Measurements from ENCODE around the gene DLL3.
A peak's percentile ranks its signal among the peaks of the same experiment; 100 is the strongest.

Gene DLL3

DNA sequence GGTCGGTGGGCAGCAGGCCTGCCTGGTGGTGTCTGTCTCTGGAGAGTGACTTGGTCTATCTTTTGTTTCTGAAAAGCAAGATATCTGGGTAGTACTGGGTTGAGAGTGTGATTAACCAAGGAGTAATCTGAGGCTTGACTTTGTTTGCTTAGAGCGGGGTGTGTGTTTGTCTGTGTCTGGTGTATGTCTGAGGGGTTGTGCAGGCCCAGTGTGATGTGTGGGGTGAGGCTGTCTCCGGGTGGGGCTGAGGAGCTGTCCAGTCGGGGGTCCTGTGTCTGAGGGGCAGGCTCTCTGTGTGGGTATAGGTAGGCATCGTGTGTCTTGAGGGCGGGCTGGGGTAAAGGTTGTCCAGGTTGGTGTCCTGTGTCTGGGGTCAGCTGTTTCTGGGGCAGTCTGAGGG lies 29.2 kb upstream of the DLL3 start:
- no peak overlapping the region for H3K9ac ChIP-seq (ENCODE audit: low read length)
- H2AFZ ChIP-seq (ENCODE audit: low read depth, low read length) = no peak overlapping the region
- H3K4me2 ChIP-seq (ENCODE audit: low read length, poor library complexity, severe bottlenecking) = no peak overlapping the region
- H2BK5ac ChIP-seq (ENCODE audit: low read depth, low read length, poor library complexity, severe bottlenecking) = no peak overlapping the region
- H4K8ac ChIP-seq (ENCODE audit: low read length) = no peak overlapping the region
- WGBS = 98% methylated on average over 6 of the region's 6 CpGs
- DNase-seq = no peak
- H3K4me1 ChIP-seq (ENCODE audit: control insufficient read depth, insufficient read depth, low read depth, low read length) = no peaks in the 10 kb centered on the region
- no peak overlapping the region for H3K18ac ChIP-seq (ENCODE audit: low read depth in 1 of 2, low read length in 2 of 2)
- H4K91ac ChIP-seq (ENCODE audit: low read length) = no peak overlapping the region
- H2AK5ac ChIP-seq (ENCODE audit: low read length, severe bottlenecking) = no peak overlapping the region
- H2BK15ac ChIP-seq (ENCODE audit: low read depth, poor library complexity, severe bottlenecking) = no peak overlapping the region
- H2BK120ac ChIP-seq (ENCODE audit: low read depth, low read length) = no peak overlapping the region
- H3K79me1 ChIP-seq (replicated peaks; ENCODE audit: low read length, poor library complexity, severe bottlenecking) = peaks cover 59% of the 10 kb centered on the region
- no peak overlapping the region for H3K4ac ChIP-seq (ENCODE audit: low read depth in 1 of 2, low read length in 2 of 2)
- H3K27ac ChIP-seq (ENCODE audit: low read length, poor library complexity, severe bottlenecking) = no peak overlapping the region
- no peak overlapping the region for H3K14ac ChIP-seq (ENCODE audit: low read length in 2 of 2)
- peaks cover 99 to 100% of the 10 kb centered on the region in 2 experiments for H3K36me3 ChIP-seq (ENCODE audit: control insufficient read depth in 1 of 2, insufficient read depth in 2 of 2, low read depth in 1 of 2, low read length in 2 of 2)
- no peak overlapping the region for H3K4me3 ChIP-seq (ENCODE audit: insufficient read depth in 1 of 2, low read depth in 1 of 2, low read length in 2 of 2)
- H3K9me3 ChIP-seq (ENCODE audit: control insufficient read depth, low read length) = no peaks in the 10 kb centered on the region
- H3K27me3 ChIP-seq (ENCODE audit: control insufficient read depth in 1 of 2, insufficient read depth in 1 of 2, low read length in 2 of 2) = no peaks in the 10 kb centered on the region
- no peak overlapping the region for H3K23ac ChIP-seq (ENCODE audit: low read length in 2 of 2)
- H2BK12ac ChIP-seq (ENCODE audit: low read length in 2 of 2) = no peak overlapping the region

GRCh38 chr19:39470724-39471339 lies 27.9 kb upstream of the DLL3 start:
- Histone ChIP-seq H3K9ac (ENCODE audit: low read length) (peak overlapping the region; percentile 17), H3K27me3 (ENCODE audit: control insufficient read depth in 1 of 2, insufficient read depth in 1 of 2, low read length in 2 of 2) (no peaks in the 10 kb centered on the region), H2BK12ac (ENCODE audit: low read length in 2 of 2) (no peak overlapping the region), H3K4ac (ENCODE audit: low read depth in 1 of 2, low read length in 2 of 2) (no peak overlapping the region), H3K18ac (ENCODE audit: low read depth in 1 of 2, low read length in 2 of 2) (no peak overlapping the region), H3K27ac (ENCODE audit: low read length, poor library complexity, severe bottlenecking) (no peak overlapping the region), H3K4me3 (ENCODE audit: insufficient read depth in 1 of 2, low read depth in 1 of 2, low read length in 2 of 2) (no peak overlapping the region), H4K8ac (ENCODE audit: low read length) (no peak overlapping the region), H3K79me1 (replicated peaks; ENCODE audit: low read length, poor library complexity, severe bottlenecking) (peaks cover 53% of the 10 kb centered on the region), H2AFZ (ENCODE audit: low read depth, low read length) (no peak overlapping the region), H3K4me2 (ENCODE audit: low read length, poor library complexity, severe bottlenecking) (no peak overlapping the region), H3K14ac (ENCODE audit: low read length in 2 of 2) (no peak overlapping the region), H2BK15ac (ENCODE audit: low read depth, poor library complexity, severe bottlenecking) (no peak overlapping the region), H3K23ac (ENCODE audit: low read length in 2 of 2) (no peak overlapping the region), H2AK5ac (ENCODE audit: low read length, severe bottlenecking) (no peak overlapping the region), H2BK5ac (ENCODE audit: low read depth, low read length, poor library complexity, severe bottlenecking) (no peak overlapping the region), H3K9me3 (ENCODE audit: control insufficient read depth, low read length) (no peaks in the 10 kb centered on the region), H3K4me1 (ENCODE audit: control insufficient read depth, insufficient read depth, low read depth, low read length) (no peaks in the 10 kb centered on the region), H4K91ac (ENCODE audit: low read length) (no peak overlapping the region), H3K36me3 (ENCODE audit: control insufficient read depth in 1 of 2, insufficient read depth in 2 of 2, low read depth in 1 of 2, low read length in 2 of 2) (peaks cover 94 to 100% of the 10 kb centered on the region in 2 experiments), H2BK120ac (ENCODE audit: low read depth, low read length) (no peak overlapping the region)
- no peak for DNase-seq
- 93% methylated on average over 7 of the region's 7 CpGs for WGBS

- no peak overlapping the region for H2BK12ac ChIP-seq (ENCODE audit: low read length in 2 of 2)
- no peak overlapping the region for H3K27ac ChIP-seq (ENCODE audit: low read length, poor library complexity, severe bottlenecking)
- no peak overlapping the region for H3K4me2 ChIP-seq (ENCODE audit: low read length, poor library complexity, severe bottlenecking)
- H3K4me3 ChIP-seq (ENCODE audit: insufficient read depth in 1 of 2, low read depth in 1 of 2, low read length in 2 of 2) = no peak overlapping the region
- no peaks in the 10 kb centered on the region for H3K9me3 ChIP-seq (ENCODE audit: control insufficient read depth, low read length)
- H2BK120ac ChIP-seq (ENCODE audit: low read depth, low read length) = no peak overlapping the region
- H3K36me3 ChIP-seq (ENCODE audit: control insufficient read depth in 1 of 2, insufficient read depth in 2 of 2, low read depth in 1 of 2, low read length in 2 of 2) = peaks cover 95 to 97% of the 10 kb centered on the region in 2 experiments
- no peak overlapping the region for H2BK5ac ChIP-seq (ENCODE audit: low read depth, low read length, poor library complexity, severe bottlenecking)
- no peak overlapping the region for H2AFZ ChIP-seq (ENCODE audit: low read depth, low read length)
- H3K9ac ChIP-seq (ENCODE audit: low read length) = no peak overlapping the region
- H3K4me1 ChIP-seq (ENCODE audit: control insufficient read depth, insufficient read depth, low read depth, low read length) = no peaks in the 10 kb centered on the region
- H4K8ac ChIP-seq (ENCODE audit: low read length) = no peak overlapping the region
- H3K14ac ChIP-seq (ENCODE audit: low read length in 2 of 2) = no peak overlapping the region
- no peaks in the 10 kb centered on the region for H3K27me3 ChIP-seq (ENCODE audit: control insufficient read depth in 1 of 2, insufficient read depth in 1 of 2, low read length in 2 of 2)
- H3K4ac ChIP-seq (ENCODE audit: low read depth in 1 of 2, low read length in 2 of 2) = no peak overlapping the region
- H3K79me1 ChIP-seq (replicated peaks; ENCODE audit: low read length, poor library complexity, severe bottlenecking) = peaks cover 49% of the 10 kb centered on the region
- H2AK5ac ChIP-seq (ENCODE audit: low read length, severe bottlenecking) = no peak overlapping the region
- no peak for DNase-seq
- WGBS = 97% methylated on average over 7 of the region's 8 CpGs
- H4K91ac ChIP-seq (ENCODE audit: low read length) = no peak overlapping the region
- H3K18ac ChIP-seq (ENCODE audit: low read depth in 1 of 2, low read length in 2 of 2) = no peak overlapping the region
- H3K23ac ChIP-seq (ENCODE audit: low read length in 2 of 2) = no peak overlapping the region
- no peak overlapping the region for H2BK15ac ChIP-seq (ENCODE audit: low read depth, poor library complexity, severe bottlenecking)
Measured at GRCh38 chr19:39471756-39472536, 26.8 kb upstream of the DLL3 start.

DNA sequence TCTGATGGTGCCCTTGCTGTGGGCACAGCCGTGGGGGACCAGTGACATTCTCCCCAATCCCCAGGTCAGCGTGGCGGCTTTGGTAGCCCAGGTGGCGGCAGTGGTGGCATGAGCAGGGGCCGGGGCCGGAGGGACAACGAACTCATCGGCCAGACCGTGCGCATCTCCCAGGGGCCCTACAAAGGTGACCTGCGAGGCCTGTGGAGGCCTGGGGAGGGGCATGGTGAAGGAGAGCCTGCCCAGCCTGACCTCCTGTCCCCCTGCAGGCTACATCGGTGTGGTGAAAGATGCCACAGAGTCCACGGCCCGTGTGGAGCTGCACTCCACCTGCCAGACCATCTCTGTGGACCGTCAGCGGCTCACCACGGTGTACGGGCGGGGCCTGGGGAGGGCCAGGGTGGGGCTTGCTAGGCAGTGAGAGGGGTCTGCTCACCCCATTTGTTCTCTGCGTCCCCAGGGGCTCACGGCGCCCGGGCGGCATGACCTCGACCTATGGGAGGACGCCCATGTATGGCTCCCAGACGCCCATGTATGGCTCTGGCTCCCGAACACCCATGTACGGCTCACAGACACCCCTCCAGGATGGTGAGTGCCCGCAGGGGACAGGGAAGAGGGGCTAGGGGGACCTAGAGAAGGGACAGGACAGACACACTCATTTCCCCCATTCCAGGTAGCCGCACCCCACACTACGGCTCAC lies 25.9 kb upstream of the DLL3 start:
- H2BK5ac ChIP-seq (ENCODE audit: low read depth, low read length, poor library complexity, severe bottlenecking) = no peak overlapping the region
- WGBS = 94% methylated on average over 31 of the region's 32 CpGs
- no peak overlapping the region for H4K8ac ChIP-seq (ENCODE audit: low read length)
- H3K23ac ChIP-seq (ENCODE audit: low read length in 2 of 2) = no peak overlapping the region
- no peak overlapping the region for H2BK15ac ChIP-seq (ENCODE audit: low read depth, poor library complexity, severe bottlenecking)
- no peak overlapping the region for H3K27ac ChIP-seq (ENCODE audit: low read length, poor library complexity, severe bottlenecking)
- H3K9ac ChIP-seq (ENCODE audit: low read length) = no peak overlapping the region
- no peak overlapping the region for H2BK120ac ChIP-seq (ENCODE audit: low read depth, low read length)
- no peak overlapping the region for H3K14ac ChIP-seq (ENCODE audit: low read length in 2 of 2)
- H3K4me2 ChIP-seq (ENCODE audit: low read length, poor library complexity, severe bottlenecking) = no peak overlapping the region
- no peak overlapping the region for H2AFZ ChIP-seq (ENCODE audit: low read depth, low read length)
- H3K4me3 ChIP-seq (ENCODE audit: insufficient read depth in 1 of 2, low read depth in 1 of 2, low read length in 2 of 2) = no peak overlapping the region
- no peak overlapping the region for H4K91ac ChIP-seq (ENCODE audit: low read length)
- H3K4ac ChIP-seq (ENCODE audit: low read depth in 1 of 2, low read length in 2 of 2) = no peak overlapping the region
- peaks cover 44% of the 10 kb centered on the region for H3K79me1 ChIP-seq (replicated peaks; ENCODE audit: low read length, poor library complexity, severe bottlenecking)
- H3K9me3 ChIP-seq (ENCODE audit: control insufficient read depth, low read length) = no peaks in the 10 kb centered on the region
- no peak overlapping the region for H2AK5ac ChIP-seq (ENCODE audit: low read length, severe bottlenecking)
- no peaks in the 10 kb centered on the region for H3K27me3 ChIP-seq (ENCODE audit: control insufficient read depth in 1 of 2, insufficient read depth in 1 of 2, low read length in 2 of 2)
- H3K36me3 ChIP-seq (ENCODE audit: control insufficient read depth in 1 of 2, insufficient read depth in 2 of 2, low read depth in 1 of 2, low read length in 2 of 2) = peaks cover 87 to 93% of the 10 kb centered on the region in 2 experiments
- H3K18ac ChIP-seq (ENCODE audit: low read depth in 1 of 2, low read length in 2 of 2) = no peak overlapping the region
- H3K4me1 ChIP-seq (ENCODE audit: control insufficient read depth, insufficient read depth, low read depth, low read length) = no peaks in the 10 kb centered on the region
- no peak overlapping the region for H2BK12ac ChIP-seq (ENCODE audit: low read length in 2 of 2)
- no peak for DNase-seq

All from mesenchymal stem cell (in vitro differentiated cells and primary cell).